ENCODE data around the gene ZSCAN10. TPM values are rescaled to one million over a fixed set of nuclear protein-coding genes. Genes with fewer than 3 reads are reported as not detected.

The ZSCAN10 gene
- total RNA-seq, 1 donor from 2014 or later, result not detected

- H3K36me3 ChIP-seq (ENCODE audit: control insufficient read depth, insufficient read depth, low read length), result no peaks in the 10 kb centered on the region
- FAIRE-seq (no peak), DNase-seq (ENCODE audit: low read depth) (no peak)
- TF ChIP-seq CTCF (IDR thresholded peaks at IDR 0.05; ENCODE audit: insufficient read depth, low read length, severe bottlenecking), result no peak
- H3K4me3 ChIP-seq (ENCODE audit: low read depth, low read length), result no peak overlapping the region
- H3K27me3 ChIP-seq (ENCODE audit: control insufficient read depth, insufficient read depth, low read length), result no peaks in the 10 kb centered on the region
Observed at GRCh38 chr16:3097266-3097665, 1.8 kb downstream of the ZSCAN10 start.

GRCh38 chr16:3096362-3096761 lies 2.7 kb downstream of the ZSCAN10 start:
- H3K27me3 ChIP-seq (ENCODE audit: control insufficient read depth, insufficient read depth, low read length), result no peaks in the 10 kb centered on the region
- no peak overlapping the region for H3K4me3 ChIP-seq (ENCODE audit: low read depth, low read length)
- TF ChIP-seq CTCF (IDR thresholded peaks at IDR 0.05; ENCODE audit: insufficient read depth, low read length, severe bottlenecking), result no peak
- no peaks in the 10 kb centered on the region for H3K36me3 ChIP-seq (ENCODE audit: control insufficient read depth, insufficient read depth, low read length)
- FAIRE-seq (no peak), DNase-seq (ENCODE audit: low read depth) (no peak)

- FAIRE-seq, result no peak
- no peak for DNase-seq (ENCODE audit: low read depth)
- Histone ChIP-seq H3K4me3 (ENCODE audit: low read depth, low read length) (no peak overlapping the region), H3K36me3 (ENCODE audit: control insufficient read depth, insufficient read depth, low read length) (no peaks in the 10 kb centered on the region), H3K27me3 (ENCODE audit: control insufficient read depth, insufficient read depth, low read length) (no peaks in the 10 kb centered on the region)
- peak; percentile 18 for TF ChIP-seq CTCF (IDR thresholded peaks at IDR 0.05; ENCODE audit: insufficient read depth, low read length, severe bottlenecking)
Observed at GRCh38 chr16:3095869-3096268, 3.2 kb downstream of the ZSCAN10 start.

GRCh38 chr16:3094289-3095027 lies 4.6 kb downstream of the ZSCAN10 start:
- DNase-seq (ENCODE audit: low read depth), result peak; percentile 38
- Histone ChIP-seq H3K4me3 (ENCODE audit: low read depth, low read length) (no peak overlapping the region), H3K36me3 (ENCODE audit: control insufficient read depth, insufficient read depth, low read length) (no peaks in the 10 kb centered on the region), H3K27me3 (ENCODE audit: control insufficient read depth, insufficient read depth, low read length) (no peaks in the 10 kb centered on the region)
- no peak for FAIRE-seq
- TF ChIP-seq CTCF (IDR thresholded peaks at IDR 0.05; ENCODE audit: insufficient read depth, low read length, severe bottlenecking), result peak; percentile 66

- no peak for TF ChIP-seq CTCF (IDR thresholded peaks at IDR 0.05; ENCODE audit: insufficient read depth, low read length, severe bottlenecking)
- Histone ChIP-seq H3K27me3 (ENCODE audit: control insufficient read depth, insufficient read depth, low read length) (no peaks in the 10 kb centered on the region), H3K4me3 (ENCODE audit: low read depth, low read length) (no peak overlapping the region), H3K36me3 (ENCODE audit: control insufficient read depth, insufficient read depth, low read length) (no peaks in the 10 kb centered on the region)
- DNase-seq (ENCODE audit: low read depth) (no peak), FAIRE-seq (no peak)
Observed at GRCh38 chr16:3092501-3092941, 6.6 kb downstream of the ZSCAN10 start.

- H3K27me3 ChIP-seq (ENCODE audit: control insufficient read depth, insufficient read depth, low read length), result no peaks in the 10 kb centered on the region
- no peak for FAIRE-seq
- no peak overlapping the region for H3K4me3 ChIP-seq (ENCODE audit: low read depth, low read length)
- no peak for TF ChIP-seq CTCF (IDR thresholded peaks at IDR 0.05; ENCODE audit: insufficient read depth, low read length, severe bottlenecking)
- H3K36me3 ChIP-seq (ENCODE audit: control insufficient read depth, insufficient read depth, low read length), result no peaks in the 10 kb centered on the region
- no peak for DNase-seq (ENCODE audit: low read depth)
Observed at GRCh38 chr16:3091551-3091950, 7.5 kb downstream of the ZSCAN10 start.

All from bronchial epithelial cell (primary cell).